ENCODE data around the gene PRR14L. TPM values are rescaled to one million over a fixed set of nuclear protein-coding genes. Genes with fewer than 3 reads are reported as not detected.

Gene PRR14L
- 10 to 100 TPM; 30.6 to 33.6 TPM for total RNA-seq

GRCh38 chr22:31749636-31750364 lies at the start of gene PRR14L:
PRR14L (minus strand) TSS chr22:31750132; CDS start chr22:31738860, 11,272 bp downstream.

GRCh38 chr22:31753634-31754501 lies 3.9 kb upstream of the PRR14L start, which contains the start of gene DEPDC5:
DEPDC5 (plus strand) TSS chr22:31754019; CDS start chr22:31754922, 903 bp downstream.

GRCh38 chr22:31661851-31662667 lies 87.9 kb downstream of the PRR14L start, which contains the start of gene PISD:
PISD (minus strand) TSS chr22:31662215; CDS start chr22:31662208, 7 bp downstream.

Small RNAs within 50 kb of the gene (small RNA-seq; reads per million reads assigned to genes)
- 0 to 0.21 reads per million in 2 donors for gene RN7SL20P

Other genes with a start within 250 kb of the PRR14L start
- gene PISD, start 87.9 kb downstream of the PRR14L start, total RNA-seq = 10 to 100 TPM; 32.0 to 39.6 TPM
- 10 to 100 TPM in 1 of 2 donors, 1 to 10 TPM in 1; 10.0 to 15.0 TPM for gene DEPDC5, start 3.9 kb upstream of the PRR14L start, total RNA-seq
- 100 to 1,000 TPM in 1 of 2 donors, 10 to 100 TPM in 1; 93.6 to 157 TPM for gene YWHAH, start 194.4 kb upstream of the PRR14L start, total RNA-seq

Measured in melanocyte of skin (primary cell).